NCI-H510A treated with DMSO at 0.1 percent for 48 hours (cell line): ENCODE results near the gene GMDS.
A peak's percentile ranks its signal among the peaks of the same experiment; 100 is the strongest.

ENCODE experiments used
- DNase-seq: peaks from one replicate; lab custom pipeline; 2025; lab: John Stamatoyannopoulos, UW

GMDS gene

GRCh38 chr6:2205396-2205795 is 40.0 kb downstream of the GMDS start:
- no peak for DNase-seq

- no peak for DNase-seq
Measured at GRCh38 chr6:2204272-2204671, 41.1 kb downstream of the GMDS start.

GRCh38 chr6:2203264-2203663 is 42.1 kb downstream of the GMDS start:
- no peak for DNase-seq

- no peak for DNase-seq
Measured at GRCh38 chr6:2197984-2198383, 47.4 kb downstream of the GMDS start.

GRCh38 chr6:2197177-2197671 is 48.2 kb downstream of the GMDS start:
- no peak for DNase-seq

GRCh38 chr6:2196079-2196679 is 49.2 kb downstream of the GMDS start:
- DNase-seq = peak; percentile 43

GRCh38 chr6:2194643-2195042 is 50.8 kb downstream of the GMDS start:
- DNase-seq = no peak

GRCh38 chr6:2193931-2194330 is 51.5 kb downstream of the GMDS start:
- DNase-seq = no peak

- DNase-seq = no peak
Measured at GRCh38 chr6:2192976-2193375, 52.4 kb downstream of the GMDS start.

GRCh38 chr6:2191390-2191740 is 54.0 kb downstream of the GMDS start:
- DNase-seq = no peak

GRCh38 chr6:2190661-2191389 is 54.6 kb downstream of the GMDS start:
- no peak for DNase-seq

- DNase-seq = no peak
Measured at GRCh38 chr6:2188856-2189384, 56.5 kb downstream of the GMDS start.

GRCh38 chr6:2188397-2188796 is 57.0 kb downstream of the GMDS start:
- no peak for DNase-seq

GRCh38 chr6:2187826-2188225 is 57.6 kb downstream of the GMDS start:
- DNase-seq = no peak

- DNase-seq = no peak
Measured at GRCh38 chr6:2186516-2186915, 58.9 kb downstream of the GMDS start.

GRCh38 chr6:2185466-2185865 is 59.9 kb downstream of the GMDS start:
- DNase-seq = no peak

- DNase-seq = no peak
Measured at GRCh38 chr6:2184700-2185455, 60.5 kb downstream of the GMDS start.

GRCh38 chr6:2183752-2184151 is 61.7 kb downstream of the GMDS start:
- no peak for DNase-seq

GRCh38 chr6:2183246-2183645 is 62.2 kb downstream of the GMDS start:
- DNase-seq = no peak

GRCh38 chr6:2182251-2182650 is 63.2 kb downstream of the GMDS start:
- no peak for DNase-seq

GRCh38 chr6:2181567-2181966 is 63.8 kb downstream of the GMDS start:
- no peak for DNase-seq

GRCh38 chr6:2179950-2180349 is 65.5 kb downstream of the GMDS start:
- DNase-seq = no peak

- DNase-seq = no peak
Measured at GRCh38 chr6:2179241-2179640, 66.2 kb downstream of the GMDS start.
